IPS-15b (cell line): Measurements from ENCODE around the gene PLTP.
A peak's percentile ranks its signal among the peaks of the same experiment; 100 is the strongest.

ENCODE experiments used
- H3K27me3 ChIP-seq: one replicate; pipeline ENCODE4 v1.6.1; 2013; ENCODE audit warnings: low read length; ENCODE audit not compliant: control insufficient read depth, insufficient read depth
- H3K36me3 ChIP-seq: one replicate; pipeline ENCODE4 v1.6.1; 2013; ENCODE audit warnings: low read length; ENCODE audit not compliant: control insufficient read depth, insufficient read depth
- H3K4me1 ChIP-seq: one replicate; pipeline ENCODE4 v1.6.1; 2013; ENCODE audit warnings: mild to moderate bottlenecking, low read length; ENCODE audit not compliant: control insufficient read depth, insufficient read depth
- H3K4me3 ChIP-seq: one replicate; pipeline ENCODE4 v1.5.1; 2013; ENCODE audit warnings: low read depth, low read length
- H3K9ac ChIP-seq: one replicate; pipeline ENCODE4 v1.6.1; 2013; ENCODE audit warnings: low read depth, mild to moderate bottlenecking, low read length
- H3K9me3 ChIP-seq: one replicate; pipeline ENCODE4 v1.6.1; 2013; ENCODE audit warnings: mild to moderate bottlenecking, low read length; ENCODE audit not compliant: control insufficient read depth, insufficient read depth

The PLTP gene

GRCh38 chr20:45898285-45898684 lies 13.7 kb downstream of the PLTP start:
- H3K36me3 ChIP-seq = peaks cover 41% of the 10 kb centered on the region
- H3K4me1 ChIP-seq = no peaks in the 10 kb centered on the region
- H3K4me3 ChIP-seq = no peak overlapping the region
- no peak overlapping the region for H3K9ac ChIP-seq
- H3K9me3 ChIP-seq = no peaks in the 10 kb centered on the region
- no peaks in the 10 kb centered on the region for H3K27me3 ChIP-seq

DNA sequence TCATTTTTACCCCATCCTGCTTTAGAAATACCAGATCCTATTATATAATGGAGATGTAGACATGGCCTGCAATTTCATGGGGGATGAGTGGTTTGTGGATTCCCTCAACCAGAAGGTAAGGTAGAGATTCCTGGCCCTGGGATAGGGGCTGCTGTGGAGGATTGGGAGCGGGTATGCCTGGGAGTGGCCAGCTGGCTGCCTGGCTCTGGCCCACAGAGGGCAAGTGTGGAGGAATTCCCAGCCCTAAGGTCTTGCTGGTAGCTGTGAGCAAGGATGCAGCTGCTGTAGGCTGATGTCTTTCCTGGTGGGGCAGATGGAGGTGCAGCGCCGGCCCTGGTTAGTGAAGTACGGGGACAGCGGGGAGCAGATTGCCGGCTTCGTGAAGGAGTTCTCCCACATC lies 14.3 kb downstream of the PLTP start:
- Histone ChIP-seq H3K9me3 (no peaks in the 10 kb centered on the region), H3K9ac (no peak overlapping the region), H3K36me3 (peaks cover 43% of the 10 kb centered on the region), H3K27me3 (no peaks in the 10 kb centered on the region), H3K4me3 (no peak overlapping the region), H3K4me1 (no peaks in the 10 kb centered on the region)

DNA sequence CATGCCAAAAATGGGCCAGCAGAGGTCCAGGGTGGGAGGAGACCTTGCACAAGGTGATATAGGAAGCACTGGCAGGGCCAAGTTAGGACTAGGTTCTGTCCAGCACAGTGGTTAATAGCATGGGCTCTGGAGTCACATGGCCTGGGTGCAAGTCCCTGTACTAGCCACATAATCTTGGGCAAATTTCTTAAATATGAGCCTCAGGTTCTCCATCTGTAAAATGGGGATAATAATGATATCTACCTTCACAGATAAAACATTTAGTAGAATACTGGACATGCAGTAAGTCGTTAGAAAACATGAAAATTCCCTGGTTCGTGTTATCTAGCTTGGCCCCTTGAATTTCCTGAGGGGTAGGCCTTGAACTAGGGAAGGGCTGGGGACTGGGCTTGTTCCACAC lies 14.7 kb downstream of the PLTP start:
- Histone ChIP-seq H3K4me1 (no peaks in the 10 kb centered on the region), H3K27me3 (no peaks in the 10 kb centered on the region), H3K9ac (no peak overlapping the region), H3K4me3 (no peak overlapping the region), H3K9me3 (no peaks in the 10 kb centered on the region), H3K36me3 (peaks cover 46% of the 10 kb centered on the region)

- Histone ChIP-seq H3K9me3 (no peaks in the 10 kb centered on the region), H3K36me3 (peaks cover 41% of the 10 kb centered on the region), H3K27me3 (no peaks in the 10 kb centered on the region), H3K4me1 (no peaks in the 10 kb centered on the region), H3K9ac (no peak overlapping the region), H3K4me3 (no peak overlapping the region)
Measured at GRCh38 chr20:45896641-45897161, 15.3 kb downstream of the PLTP start.

- Histone ChIP-seq H3K4me3 (no peak overlapping the region), H3K9me3 (no peaks in the 10 kb centered on the region), H3K27me3 (no peaks in the 10 kb centered on the region), H3K36me3 (peaks cover 41% of the 10 kb centered on the region), H3K9ac (no peak overlapping the region), H3K4me1 (no peaks in the 10 kb centered on the region)
Measured at GRCh38 chr20:45894797-45895196, 17.2 kb downstream of the PLTP start.

DNA sequence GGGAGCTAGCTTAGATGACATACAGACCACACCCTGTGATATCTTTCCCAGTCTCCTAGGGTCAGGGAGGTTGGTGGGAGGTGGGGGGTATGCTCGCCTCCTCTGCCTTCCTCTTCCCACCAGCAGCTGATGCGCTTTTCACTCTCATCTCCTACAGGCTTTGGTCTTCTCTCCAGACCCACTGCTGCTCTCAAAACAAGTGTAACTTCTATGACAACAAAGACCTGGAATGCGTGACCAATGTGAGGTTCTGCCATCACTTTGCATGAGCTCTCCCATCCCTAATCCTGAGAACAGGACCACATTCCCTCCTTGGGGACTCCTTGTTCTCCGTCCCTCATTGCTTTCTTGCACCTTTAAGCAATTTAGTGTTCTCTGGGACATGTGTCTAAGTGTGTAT lies 18.1 kb downstream of the PLTP start:
- no peak overlapping the region for H3K9ac ChIP-seq
- no peaks in the 10 kb centered on the region for H3K4me1 ChIP-seq
- no peaks in the 10 kb centered on the region for H3K27me3 ChIP-seq
- H3K36me3 ChIP-seq = peaks cover 37% of the 10 kb centered on the region
- no peaks in the 10 kb centered on the region for H3K9me3 ChIP-seq
- no peak overlapping the region for H3K4me3 ChIP-seq

DNA sequence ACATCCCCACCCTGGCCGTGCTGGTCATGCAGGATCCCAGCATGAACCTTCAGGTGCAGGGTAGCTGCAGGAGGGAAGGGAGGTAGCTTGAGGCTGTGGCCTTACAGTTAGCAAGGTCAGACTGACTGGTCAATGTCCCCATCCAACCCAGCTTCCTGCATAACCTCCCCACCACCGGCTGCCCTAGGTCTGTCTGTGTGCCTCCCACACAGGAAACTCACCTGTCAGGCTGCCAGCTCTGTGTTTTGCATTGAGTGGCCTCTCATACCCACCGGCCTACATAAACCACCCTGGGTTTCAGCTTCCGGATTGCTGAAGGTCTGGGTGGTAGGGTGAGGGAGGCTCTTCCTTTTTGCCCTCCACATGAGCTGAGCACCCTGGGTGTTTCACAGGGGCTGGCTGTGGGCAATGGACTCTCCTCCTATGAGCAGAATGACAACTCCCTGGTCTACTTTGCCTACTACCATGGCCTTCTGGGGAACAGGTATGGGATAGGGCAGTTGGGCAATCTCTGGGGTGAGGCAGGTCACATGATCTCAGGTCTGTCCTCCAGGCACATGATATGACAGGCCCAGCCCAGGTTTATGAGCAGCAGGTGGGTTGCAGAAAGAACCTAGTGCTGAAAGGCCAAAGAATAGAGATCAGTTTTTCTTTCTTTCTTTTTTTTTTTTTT lies 19.0 kb downstream of the PLTP start:
- Histone ChIP-seq H3K36me3 (peaks cover 31% of the 10 kb centered on the region), H3K4me1 (no peaks in the 10 kb centered on the region), H3K27me3 (no peaks in the 10 kb centered on the region), H3K9ac (no peak overlapping the region), H3K4me3 (no peak overlapping the region), H3K9me3 (no peaks in the 10 kb centered on the region)

DNA sequence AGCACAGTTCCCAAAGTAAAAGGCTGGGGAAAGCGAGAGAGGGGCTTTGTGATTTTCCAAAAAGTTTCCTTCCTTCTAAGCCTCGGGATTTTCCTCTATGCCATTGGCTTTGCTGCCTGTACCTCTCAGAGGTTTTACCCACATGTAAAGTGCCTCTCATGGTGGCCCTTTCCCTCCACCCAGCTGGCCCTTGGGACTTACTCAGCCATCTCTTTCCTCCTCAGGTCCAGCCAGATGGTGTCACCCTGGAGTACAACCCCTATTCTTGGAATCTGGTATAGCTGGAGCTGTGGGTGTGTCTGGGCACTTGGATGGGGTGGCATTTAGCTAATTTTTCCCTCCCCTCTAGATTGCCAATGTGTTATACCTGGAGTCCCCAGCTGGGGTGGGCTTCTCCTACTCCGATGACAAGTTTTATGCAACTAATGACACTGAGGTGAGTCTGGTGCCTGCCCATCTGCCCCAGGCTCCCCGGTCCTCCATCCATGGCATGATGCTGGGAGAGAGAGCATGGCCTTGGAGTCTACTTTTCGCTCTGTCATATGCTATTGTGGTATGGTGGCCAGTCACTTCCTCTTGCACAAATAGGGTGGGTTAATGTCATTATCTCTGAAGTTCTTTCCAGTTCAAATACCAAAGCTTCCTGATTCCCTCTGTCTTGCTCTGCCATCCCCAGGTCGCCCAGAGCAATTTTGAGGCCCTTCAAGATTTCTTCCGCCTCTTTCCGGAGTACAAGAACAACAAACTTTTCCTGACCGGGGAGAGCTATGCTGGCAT lies 19.7 kb downstream of the PLTP start:
- Histone ChIP-seq H3K36me3 (peaks cover 25% of the 10 kb centered on the region), H3K27me3 (no peaks in the 10 kb centered on the region), H3K9ac (no peak overlapping the region), H3K9me3 (no peaks in the 10 kb centered on the region), H3K4me3 (peak overlapping the region; percentile 75), H3K4me1 (no peaks in the 10 kb centered on the region)

- Histone ChIP-seq H3K36me3 (peaks cover 31% of the 10 kb centered on the region), H3K27me3 (no peaks in the 10 kb centered on the region), H3K9me3 (no peaks in the 10 kb centered on the region), H3K9ac (peak within 1 kb of the TSS; percentile 65), H3K4me1 (no peaks in the 10 kb centered on the region), H3K4me3 (peak within 1 kb of the TSS; percentile 75)
Measured at GRCh38 chr20:45890985-45891983, 20.7 kb downstream of the PLTP start, which contains the start of the genes CTSA and NEURL2. TSS of gene CTSA (plus strand) at chr20:45891335. CDS start at chr20:45891569, 234 bp downstream. TSS of gene NEURL2 (minus strand) at chr20:45891208. CDS start at chr20:45890991, 217 bp downstream.

- Histone ChIP-seq H3K4me1 (no peaks in the 10 kb centered on the region), H3K9me3 (no peaks in the 10 kb centered on the region), H3K9ac (peak overlapping the region; percentile 65), H3K4me3 (peak overlapping the region; percentile 75), H3K27me3 (no peaks in the 10 kb centered on the region), H3K36me3 (peaks cover 28% of the 10 kb centered on the region)
Measured at GRCh38 chr20:45890077-45890984, 21.6 kb downstream of the PLTP start.
